H1 (cell line): ENCODE measurements around the gene FAM193B. TPM values are rescaled to one million over a fixed set of nuclear protein-coding genes. Genes with fewer than 3 reads are reported as not detected.

Experiments used
- SRF ChIP-seq: IDR thresholded peaks from 2 replicates; pipeline ENCODE4 v1.6.1; 2011; ENCODE audit warnings: mild to moderate bottlenecking, low read depth, low read length, moderate library complexity
- TBP ChIP-seq: IDR thresholded peaks from 2 replicates; pipeline ENCODE4 v1.6.1; 2011; ENCODE audit warnings: low read depth, low read length, improper control_type of control experiment
- TEAD4 ChIP-seq: IDR thresholded peaks from 2 replicates; pipeline ENCODE4 v1.6.1; 2012; ENCODE audit warnings: low read depth, low read length, inconsistent platforms, mixed read lengths
- polyA plus RNA-seq, 7 experiments: library from polyadenylated mRNA; depleted of rRNA in 3 of 7; stranded (reverse) in 5 of 7; unstranded in 2 of 7; fragments of >200 nt in 5 of 7; fragments of 200-250 nt in 2 of 7; gene quantifications; 1 replicate in 5 of 7; 2 replicates in 1 of 7; 4 replicates in 1 of 7; pipeline versions ENCODE4 v1.2.1 to v1.2.3, GENCODE V29; 2011 to 2013; ENCODE audit warnings: missing spikeins in 2 of 7, mixed read lengths in 2 of 7
- total RNA-seq: library from RNA; stranded (reverse); fragmentation: NEBNext Ultra II Directional; extraction: Animal tissue kit (Norgen Biotek cat#: 25700); gene quantifications from 2 replicates; pipeline ENCODE4 v1.2.1, GENCODE V29; 2021

The FAM193B gene
- total and polyA plus RNA-seq, 2 of the 8 experiments (the other 6 are each of a cell fraction or from before 2014, with no cell fraction given), result 49.9 to 69.8 TPM

GRCh38 chr5:177596775-177597238, 42.4 kb upstream of the FAM193B start (continued):
- no peak for TF ChIP-seq TBP
- no peak for TF ChIP-seq SRF
- no peak for TF ChIP-seq TEAD4
